ENCODE measurements around the gene MOCOS.

MOCOS gene

GRCh38 chr18:36187193-36187825 lies at the start of gene MOCOS:
TSS of gene MOCOS (plus strand) at chr18:36187497. CDS start at chr18:36187540, 43 bp downstream.
- peaks cover 92% of the 10 kb centered on the region for H3K27me3 ChIP-seq
- H3K4me1 ChIP-seq (ENCODE audit: control insufficient read depth in 1 of 2, insufficient read depth in 1 of 2, low read depth in 1 of 2, low read length in 1 of 2) = peaks cover 17 to 18% of the 10 kb centered on the region in 2 experiments
- no peaks in the 10 kb centered on the region for H3K36me3 ChIP-seq
- H3K9me3 ChIP-seq = no peaks in the 10 kb centered on the region
- no peak within 1 kb of the TSS for H3K27ac ChIP-seq
- no peak for TF ChIP-seq CTCF (IDR thresholded peaks at IDR 0.05)
- peak within 1 kb of the TSS; percentile 66 for H3K4me3 ChIP-seq (ENCODE audit: low read depth in 1 of 2, low read length in 1 of 2)

GRCh38 chr18:36139245-36139644 lies 48.1 kb upstream of the MOCOS start:
- H3K9me3 ChIP-seq = no peaks in the 10 kb centered on the region
- H3K36me3 ChIP-seq = peaks cover 26% of the 10 kb centered on the region
- TF ChIP-seq CTCF (IDR thresholded peaks at IDR 0.05) = no peak
- H3K4me3 ChIP-seq (ENCODE audit: low read depth in 1 of 2, low read length in 1 of 2) = no peak overlapping the region
- no peaks in the 10 kb centered on the region for H3K27me3 ChIP-seq
- H3K4me1 ChIP-seq (ENCODE audit: control insufficient read depth in 1 of 2, insufficient read depth in 1 of 2, low read depth in 1 of 2, low read length in 1 of 2) = no peaks in the 10 kb centered on the region
- H3K27ac ChIP-seq = no peak overlapping the region

- no peak overlapping the region for H3K27ac ChIP-seq
- H3K9me3 ChIP-seq = no peaks in the 10 kb centered on the region
- no peak for TF ChIP-seq CTCF (IDR thresholded peaks at IDR 0.05)
- H3K4me3 ChIP-seq (ENCODE audit: low read depth in 1 of 2, low read length in 1 of 2) = no peak overlapping the region
- H3K36me3 ChIP-seq = peaks cover 47% of the 10 kb centered on the region
- no peaks in the 10 kb centered on the region for H3K4me1 ChIP-seq (ENCODE audit: control insufficient read depth in 1 of 2, insufficient read depth in 1 of 2, low read depth in 1 of 2, low read length in 1 of 2)
- H3K27me3 ChIP-seq = no peaks in the 10 kb centered on the region
Observed at GRCh38 chr18:36141576-36141975, 45.7 kb upstream of the MOCOS start.

- Histone ChIP-seq H3K9me3 (no peaks in the 10 kb centered on the region), H3K27ac (no peak overlapping the region), H3K4me3 (ENCODE audit: low read depth in 1 of 2, low read length in 1 of 2) (no peak overlapping the region), H3K27me3 (no peaks in the 10 kb centered on the region), H3K4me1 (ENCODE audit: control insufficient read depth in 1 of 2, insufficient read depth in 1 of 2, low read depth in 1 of 2, low read length in 1 of 2) (no peaks in the 10 kb centered on the region), H3K36me3 (peaks cover 49% of the 10 kb centered on the region)
- no peak for TF ChIP-seq CTCF (IDR thresholded peaks at IDR 0.05)
Observed at GRCh38 chr18:36142751-36143150, 44.5 kb upstream of the MOCOS start.

- Histone ChIP-seq H3K4me1 (ENCODE audit: control insufficient read depth in 1 of 2, insufficient read depth in 1 of 2, low read depth in 1 of 2, low read length in 1 of 2) (no peaks in the 10 kb centered on the region), H3K9me3 (no peaks in the 10 kb centered on the region), H3K27me3 (no peaks in the 10 kb centered on the region), H3K4me3 (ENCODE audit: low read depth in 1 of 2, low read length in 1 of 2) (no peak overlapping the region), H3K27ac (no peak overlapping the region), H3K36me3 (peaks cover 49% of the 10 kb centered on the region)
- TF ChIP-seq CTCF (IDR thresholded peaks at IDR 0.05) = no peak
Observed at GRCh38 chr18:36143391-36143790, 43.9 kb upstream of the MOCOS start.

Measured in neutrophil (primary cell).